ENCODE results near the gene MSI2.
"Not testable (repeated sequence)": the region's sequence is repeated elsewhere in the genome, so short reads cannot be mapped to it uniquely, and the experiment has no call there.

Gene MSI2

DNA sequence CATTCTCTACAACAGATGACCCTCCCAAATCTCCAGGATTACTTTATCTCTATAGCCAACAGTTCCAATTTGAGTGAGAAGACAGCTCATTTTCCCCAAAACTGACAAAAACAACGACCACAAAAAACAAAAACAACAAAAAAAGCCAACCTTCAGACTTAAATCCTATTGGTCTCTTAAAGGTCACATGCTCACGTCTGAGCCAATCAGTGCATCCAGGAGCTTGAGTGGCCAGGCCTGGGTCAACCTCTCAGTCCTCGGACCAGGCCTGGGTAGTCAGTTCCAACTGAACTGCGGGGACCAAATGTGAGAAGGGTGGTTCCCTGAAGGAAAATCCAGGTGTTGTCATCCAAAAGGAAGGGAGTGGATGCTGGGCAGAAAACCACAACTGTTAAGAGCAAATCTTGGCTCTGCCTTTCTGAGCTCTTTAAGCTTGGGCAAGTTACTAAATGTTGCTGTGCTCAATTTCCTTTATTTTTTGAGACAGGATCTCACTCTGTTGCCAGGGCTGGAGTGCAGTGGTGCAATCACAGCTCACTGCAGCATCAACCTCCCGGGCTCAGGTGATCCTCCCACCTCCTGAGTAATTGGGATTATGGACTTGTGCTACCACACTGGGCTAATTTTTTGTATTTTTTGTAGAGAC is 43.0 kb upstream of the MSI2 start:
- Histone ChIP-seq H4K20me1 (ENCODE audit: insufficient read depth, low read length, poor library complexity, severe bottlenecking) (no peaks in the 10 kb centered on the region), H2AFZ (ENCODE audit: low read length) (no peak overlapping the region), H3K9me2 (replicated peaks; ENCODE audit: low read depth, low read length) (no peaks in the 10 kb centered on the region), H3F3A (ENCODE audit: low read depth) (no peaks in the 10 kb centered on the region), H3K4me1 (ENCODE audit: insufficient read depth, low read length, poor library complexity, severe bottlenecking) (no peaks in the 10 kb centered on the region), H3K79me2 (ENCODE audit: insufficient read depth, low read length) (no peaks in the 10 kb centered on the region), H3K9ac (ENCODE audit: low read depth, low read length, poor library complexity, severe bottlenecking) (no peak overlapping the region), H3K36me3 (ENCODE audit: insufficient read depth, low read length) (no peaks in the 10 kb centered on the region), H3K9me3 (ENCODE audit: insufficient read depth, low read depth, low read length) (no peaks in the 10 kb centered on the region), H3K4me3 (ENCODE audit: low read length, poor library complexity, severe bottlenecking) (no peak overlapping the region), H3K27me3 (ENCODE audit: insufficient read depth, low read length, poor library complexity, severe bottlenecking) (no peaks in the 10 kb centered on the region), H3K4me2 (ENCODE audit: low read depth, low read length, poor library complexity, severe bottlenecking) (no peak overlapping the region)
- TF ChIP-seq EZH2phosphoT487 (IDR thresholded peaks at IDR 0.05; ENCODE audit: borderline replicate concordance): no peak
- TF ChIP-seq CTCF (conservative IDR thresholded peaks at IDR 0.05; ENCODE audit: low read length): no peak

DNA sequence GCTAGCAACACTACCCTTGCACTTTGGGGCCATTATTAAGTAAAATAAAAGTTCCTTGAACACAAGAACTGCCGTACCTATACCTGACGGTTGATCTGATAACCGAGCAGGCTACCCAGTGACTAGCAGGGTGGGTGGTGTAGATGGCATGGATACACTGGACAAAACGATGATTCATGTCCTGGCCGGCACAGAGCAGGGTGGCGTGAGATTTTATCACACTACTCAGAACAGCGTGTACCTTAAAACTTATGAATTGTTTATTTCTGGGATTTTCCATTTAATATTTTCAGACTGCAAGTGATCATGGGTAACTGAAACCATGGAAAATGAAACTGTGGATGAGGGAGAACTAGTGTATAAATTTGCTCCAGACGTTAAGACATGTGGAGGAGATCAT is 41.0 kb upstream of the MSI2 start:
- Histone ChIP-seq H3K9ac (ENCODE audit: low read depth, low read length, poor library complexity, severe bottlenecking) (no peak overlapping the region), H4K20me1 (ENCODE audit: insufficient read depth, low read length, poor library complexity, severe bottlenecking) (no peaks in the 10 kb centered on the region), H3K27me3 (ENCODE audit: insufficient read depth, low read length, poor library complexity, severe bottlenecking) (peaks cover 4% of the 10 kb centered on the region), H3K9me3 (ENCODE audit: insufficient read depth, low read depth, low read length) (no peaks in the 10 kb centered on the region), H2AFZ (ENCODE audit: low read length) (no peak overlapping the region), H3K36me3 (ENCODE audit: insufficient read depth, low read length) (no peaks in the 10 kb centered on the region), H3K4me3 (ENCODE audit: low read length, poor library complexity, severe bottlenecking) (no peak overlapping the region), H3K79me2 (ENCODE audit: insufficient read depth, low read length) (no peaks in the 10 kb centered on the region), H3K9me2 (replicated peaks; ENCODE audit: low read depth, low read length) (no peaks in the 10 kb centered on the region), H3K4me2 (ENCODE audit: low read depth, low read length, poor library complexity, severe bottlenecking) (no peak overlapping the region), H3K4me1 (ENCODE audit: insufficient read depth, low read length, poor library complexity, severe bottlenecking) (no peaks in the 10 kb centered on the region), H3F3A (ENCODE audit: low read depth) (no peaks in the 10 kb centered on the region)
- TF ChIP-seq CTCF (conservative IDR thresholded peaks at IDR 0.05; ENCODE audit: low read length) (no peak), EZH2phosphoT487 (IDR thresholded peaks at IDR 0.05; ENCODE audit: borderline replicate concordance) (no peak)

- H3K27me3 ChIP-seq (ENCODE audit: insufficient read depth, low read length, poor library complexity, severe bottlenecking): peaks cover 4% of the 10 kb centered on the region
- H3K9ac ChIP-seq (ENCODE audit: low read depth, low read length, poor library complexity, severe bottlenecking): no peak overlapping the region
- no peak overlapping the region for H3K4me3 ChIP-seq (ENCODE audit: low read length, poor library complexity, severe bottlenecking)
- TF ChIP-seq EZH2phosphoT487 (IDR thresholded peaks at IDR 0.05; ENCODE audit: borderline replicate concordance) (no peak), CTCF (conservative IDR thresholded peaks at IDR 0.05; ENCODE audit: low read length) (no peak)
- H3K9me2 ChIP-seq (replicated peaks; ENCODE audit: low read depth, low read length): no peaks in the 10 kb centered on the region
- peaks cover 6% of the 10 kb centered on the region for H3K4me1 ChIP-seq (ENCODE audit: insufficient read depth, low read length, poor library complexity, severe bottlenecking)
- H3F3A ChIP-seq (ENCODE audit: low read depth): no peaks in the 10 kb centered on the region
- no peaks in the 10 kb centered on the region for H4K20me1 ChIP-seq (ENCODE audit: insufficient read depth, low read length, poor library complexity, severe bottlenecking)
- H2AFZ ChIP-seq (ENCODE audit: low read length): no peak overlapping the region
- peaks cover 11% of the 10 kb centered on the region for H3K9me3 ChIP-seq (ENCODE audit: insufficient read depth, low read depth, low read length)
- H3K79me2 ChIP-seq (ENCODE audit: insufficient read depth, low read length): no peaks in the 10 kb centered on the region
- no peak overlapping the region for H3K4me2 ChIP-seq (ENCODE audit: low read depth, low read length, poor library complexity, severe bottlenecking)
- no peaks in the 10 kb centered on the region for H3K36me3 ChIP-seq (ENCODE audit: insufficient read depth, low read length)
These were observed 34.7 kb upstream of the MSI2 start for GRCh38 chr17:57221366-57222350.

- not testable (repeated sequence) for H2AFZ ChIP-seq (ENCODE audit: low read length); H3K4me2 ChIP-seq (ENCODE audit: low read depth, low read length, poor library complexity, severe bottlenecking)
These were observed 33.9 kb upstream of the MSI2 start for GRCh38 chr17:57222422-57222821.

More at GRCh38 chr17:57222422-57222821, 33.9 kb upstream of the MSI2 start:
- not testable (repeated sequence) for H3K4me3 ChIP-seq (ENCODE audit: low read length, poor library complexity, severe bottlenecking); H3K9me2 ChIP-seq (replicated peaks; ENCODE audit: low read depth, low read length); H3K9ac ChIP-seq (ENCODE audit: low read depth, low read length, poor library complexity, severe bottlenecking); H3K36me3 ChIP-seq (ENCODE audit: insufficient read depth, low read length); H3F3A ChIP-seq (ENCODE audit: low read depth); H3K27me3 ChIP-seq (ENCODE audit: insufficient read depth, low read length, poor library complexity, severe bottlenecking); H4K20me1 ChIP-seq (ENCODE audit: insufficient read depth, low read length, poor library complexity, severe bottlenecking); H3K79me2 ChIP-seq (ENCODE audit: insufficient read depth, low read length)
- Histone ChIP-seq H3K4me1 (ENCODE audit: insufficient read depth, low read length, poor library complexity, severe bottlenecking) (peaks cover 10% of the 10 kb centered on the region), H3K9me3 (ENCODE audit: insufficient read depth, low read depth, low read length) (peaks cover 11% of the 10 kb centered on the region)
